Measurements from ENCODE around the gene PDLIM4. TPM values are rescaled to one million over a fixed set of nuclear protein-coding genes. Genes with fewer than 3 reads are reported as not detected.
A peak's percentile ranks its signal among the peaks of the same experiment; 100 is the strongest.

The PDLIM4 gene
- total RNA-seq, 3 donors from 2014 or later = 0.32 to 0.43 (median 0.35) TPM

DNA sequence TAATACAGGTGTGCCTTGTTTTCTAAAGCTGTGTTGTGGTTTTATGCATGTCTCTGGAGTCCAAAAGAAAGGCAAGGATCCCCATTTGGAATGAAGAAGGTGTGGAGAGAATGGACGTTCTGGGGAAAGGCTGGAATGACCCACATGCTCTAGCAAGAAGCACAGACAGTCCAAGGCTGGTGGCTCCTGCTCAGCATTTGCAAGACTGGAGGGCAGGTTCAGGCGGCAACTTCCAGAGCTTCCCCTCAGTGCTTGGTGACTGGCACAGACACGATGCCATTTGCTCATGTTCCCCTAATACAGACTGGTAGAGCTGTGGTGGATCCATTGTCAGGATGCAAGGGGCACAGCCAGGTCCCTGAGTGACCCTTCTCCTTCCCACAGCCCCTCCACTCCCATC lies 44.9 kb downstream of the PDLIM4 start:
- no peak for DNase-seq
- no peaks in the 10 kb centered on the region for H3K27me3 Mint-ChIP-seq (ENCODE audit: low read depth)
- no peak overlapping the region for H3K4me3 Mint-ChIP-seq
- H3K4me1 Mint-ChIP-seq (ENCODE audit: low read depth) = no peaks in the 10 kb centered on the region
- peaks cover 5% of the 10 kb centered on the region for H3K36me3 Mint-ChIP-seq (ENCODE audit: insufficient read depth)
- no peak for ATAC-seq
- H3K9me3 Mint-ChIP-seq = peaks cover 16% of the 10 kb centered on the region

DNA sequence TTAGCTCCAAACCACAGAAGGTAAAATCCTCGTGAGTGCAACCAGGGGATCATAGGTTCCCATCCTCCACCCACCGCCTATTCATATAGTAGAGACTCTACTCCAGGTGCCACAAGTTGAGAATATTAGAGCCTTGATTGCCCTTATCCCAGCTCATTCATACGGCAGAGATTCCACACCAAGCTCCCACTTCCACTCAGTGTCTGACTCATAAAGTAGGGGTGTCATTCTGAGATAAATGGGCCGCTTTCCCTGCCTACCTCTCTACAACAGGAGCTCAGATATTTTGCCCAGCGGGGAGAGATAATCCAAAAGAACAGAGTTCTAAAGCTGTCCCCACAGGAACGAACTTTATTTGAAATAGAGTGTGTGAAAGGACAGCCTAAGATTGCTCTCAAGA lies 46.1 kb downstream of the PDLIM4 start:
- Mint-ChIP-seq H3K4me1 (ENCODE audit: low read depth) (no peaks in the 10 kb centered on the region), H3K27me3 (ENCODE audit: low read depth) (no peaks in the 10 kb centered on the region), H3K4me3 (no peak overlapping the region), H3K9me3 (peaks cover 16% of the 10 kb centered on the region), H3K36me3 (ENCODE audit: insufficient read depth) (peaks cover 5% of the 10 kb centered on the region)
- DNase-seq (no peak), ATAC-seq (no peak)

DNA sequence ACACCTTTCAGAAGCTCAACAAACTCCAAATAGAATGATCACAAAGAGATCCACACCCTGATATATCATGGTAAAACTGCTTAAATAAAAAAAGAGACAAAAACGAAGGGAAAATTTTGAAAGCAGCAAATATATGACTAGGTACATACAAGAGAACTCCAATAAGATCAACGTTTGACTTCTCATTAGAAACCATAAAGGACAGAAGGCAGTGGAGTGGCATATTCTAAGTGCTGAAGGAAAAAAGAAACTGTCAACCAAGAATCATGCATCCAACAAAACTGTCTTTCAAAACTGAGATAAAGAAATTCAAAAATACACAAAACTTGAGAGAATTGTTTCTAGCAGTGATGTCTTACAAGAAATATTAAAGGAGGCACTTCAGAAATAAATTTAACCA lies 47.9 kb downstream of the PDLIM4 start:
- no peak for ATAC-seq
- no peak for DNase-seq

DNA sequence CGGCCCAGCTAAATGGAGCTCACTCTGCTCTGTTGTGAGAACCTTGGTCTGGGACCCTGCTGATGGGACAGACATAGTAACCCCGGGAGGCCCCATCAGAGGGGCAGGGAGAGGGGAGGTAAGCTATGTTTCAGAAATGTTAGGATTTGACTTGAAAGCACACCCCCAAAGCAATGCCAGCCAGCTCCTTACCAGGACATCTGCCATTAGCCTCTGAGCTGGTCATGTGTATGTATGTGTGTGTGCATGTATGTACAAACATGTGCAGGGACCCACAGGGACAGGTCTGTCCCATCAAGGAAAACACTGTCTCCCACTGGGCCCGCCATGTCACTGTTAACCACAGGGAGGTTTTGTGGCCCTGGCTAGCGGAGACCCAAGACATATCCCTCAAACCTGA lies 51.2 kb downstream of the PDLIM4 start:
- H3K36me3 Mint-ChIP-seq (ENCODE audit: insufficient read depth) = peaks cover 5% of the 10 kb centered on the region
- H3K27me3 Mint-ChIP-seq (ENCODE audit: low read depth) = no peaks in the 10 kb centered on the region
- H3K4me1 Mint-ChIP-seq (ENCODE audit: low read depth) = no peaks in the 10 kb centered on the region
- H3K9me3 Mint-ChIP-seq = peaks cover 16% of the 10 kb centered on the region
- DNase-seq = no peak
- ATAC-seq = no peak
- H3K4me3 Mint-ChIP-seq = no peak overlapping the region

More for the DNA sequence above, 47.9 kb downstream of the PDLIM4 start:
- H3K27me3 Mint-ChIP-seq (ENCODE audit: low read depth) = no peaks in the 10 kb centered on the region
- peaks cover 16% of the 10 kb centered on the region for H3K9me3 Mint-ChIP-seq
- no peak overlapping the region for H3K4me3 Mint-ChIP-seq
- no peaks in the 10 kb centered on the region for H3K4me1 Mint-ChIP-seq (ENCODE audit: low read depth)
- H3K36me3 Mint-ChIP-seq (ENCODE audit: insufficient read depth) = peaks cover 5% of the 10 kb centered on the region

DNA sequence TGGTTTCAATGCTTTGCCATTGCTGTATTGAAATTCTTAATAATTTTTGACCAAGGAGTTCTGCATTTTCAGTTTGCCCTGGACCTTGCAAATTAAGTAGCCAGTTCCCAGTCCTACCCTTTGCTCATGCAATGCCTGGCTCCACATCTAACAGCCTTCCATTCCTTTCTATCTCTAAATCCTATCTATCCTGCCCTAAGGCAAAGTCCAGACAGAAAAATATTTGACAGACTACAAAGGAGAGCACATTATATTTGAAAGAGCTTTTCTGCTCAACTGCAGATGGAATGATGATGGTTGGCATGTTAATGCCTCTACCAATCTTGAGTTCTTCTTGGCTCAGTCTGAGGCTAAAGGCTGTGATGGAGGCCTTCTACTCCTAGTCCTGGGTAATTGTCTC lies 52.2 kb downstream of the PDLIM4 start:
- ATAC-seq = no peak
- Mint-ChIP-seq H3K4me3 (no peak overlapping the region), H3K4me1 (ENCODE audit: low read depth) (no peaks in the 10 kb centered on the region), H3K27me3 (ENCODE audit: low read depth) (no peaks in the 10 kb centered on the region), H3K9me3 (peaks cover 8% of the 10 kb centered on the region), H3K36me3 (ENCODE audit: insufficient read depth) (peaks cover 5% of the 10 kb centered on the region)
- DNase-seq = no peak

DNA sequence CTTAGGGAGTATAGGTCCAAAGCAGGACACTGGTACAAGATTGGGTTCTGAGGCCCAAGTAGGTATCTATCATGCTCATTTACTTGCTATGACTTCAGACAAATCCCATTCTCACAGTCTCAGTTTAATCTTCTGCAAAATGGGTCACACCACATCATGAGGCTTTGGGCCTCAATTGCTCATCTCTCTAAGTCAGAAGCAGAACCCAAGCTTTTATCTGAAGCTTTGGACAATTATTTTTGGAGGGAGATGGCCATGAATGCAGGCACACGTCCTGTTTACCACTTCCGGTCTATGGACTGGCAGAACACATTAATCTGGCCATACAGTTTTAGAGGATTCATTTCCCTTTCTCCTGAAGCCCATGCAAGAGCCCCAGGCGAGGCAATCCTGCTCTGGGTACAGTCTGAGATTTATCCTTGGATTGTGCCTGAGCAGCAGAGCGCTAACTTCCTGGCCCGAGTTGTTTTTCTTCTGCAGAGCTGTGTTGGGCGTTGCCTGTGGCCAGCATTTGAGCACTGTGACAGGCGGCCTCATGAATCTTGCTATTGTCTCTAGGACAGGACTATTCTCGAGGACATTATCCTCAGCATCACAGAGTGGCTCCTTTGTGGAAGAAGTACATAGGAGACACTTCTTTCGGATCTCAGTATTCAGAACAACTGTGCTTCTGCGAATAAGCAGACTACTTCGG lies 52.8 kb downstream of the PDLIM4 start:
- no peaks in the 10 kb centered on the region for H3K4me1 Mint-ChIP-seq (ENCODE audit: low read depth)
- H3K9me3 Mint-ChIP-seq = peaks cover 3% of the 10 kb centered on the region

DNA sequence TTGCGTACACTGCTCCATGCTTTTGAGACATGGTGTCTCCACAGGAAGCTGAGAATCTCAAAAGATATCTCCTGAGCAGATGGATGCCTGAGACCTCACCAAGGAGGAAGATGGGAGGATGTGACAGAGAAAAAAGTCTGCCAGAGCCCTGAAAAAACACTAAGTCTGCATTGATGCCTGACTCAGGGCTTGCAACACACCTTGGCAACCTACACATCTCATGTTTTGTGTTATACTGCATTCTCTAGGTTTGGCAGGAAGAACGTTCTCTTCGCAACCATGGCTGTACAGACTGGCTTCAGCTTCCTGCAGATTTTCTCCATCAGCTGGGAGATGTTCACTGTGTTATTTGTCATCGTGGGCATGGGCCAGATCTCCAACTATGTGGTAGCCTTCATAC lies 55.9 kb downstream of the PDLIM4 start:
- H3K9me3 Mint-ChIP-seq = no peaks in the 10 kb centered on the region
- no peaks in the 10 kb centered on the region for H3K27me3 Mint-ChIP-seq (ENCODE audit: low read depth)
- H3K4me1 Mint-ChIP-seq (ENCODE audit: low read depth) = no peaks in the 10 kb centered on the region
- peaks cover 4% of the 10 kb centered on the region for H3K36me3 Mint-ChIP-seq (ENCODE audit: insufficient read depth)
- ATAC-seq (no peak), DNase-seq (no peak)
- no peak overlapping the region for H3K4me3 Mint-ChIP-seq

More for the DNA sequence above, 52.8 kb downstream of the PDLIM4 start:
- H3K4me3 Mint-ChIP-seq = no peak overlapping the region
- DNase-seq (no peak), ATAC-seq (no peak)
- no peaks in the 10 kb centered on the region for H3K27me3 Mint-ChIP-seq (ENCODE audit: low read depth)
- peaks cover 1% of the 10 kb centered on the region for H3K36me3 Mint-ChIP-seq (ENCODE audit: insufficient read depth)

DNA sequence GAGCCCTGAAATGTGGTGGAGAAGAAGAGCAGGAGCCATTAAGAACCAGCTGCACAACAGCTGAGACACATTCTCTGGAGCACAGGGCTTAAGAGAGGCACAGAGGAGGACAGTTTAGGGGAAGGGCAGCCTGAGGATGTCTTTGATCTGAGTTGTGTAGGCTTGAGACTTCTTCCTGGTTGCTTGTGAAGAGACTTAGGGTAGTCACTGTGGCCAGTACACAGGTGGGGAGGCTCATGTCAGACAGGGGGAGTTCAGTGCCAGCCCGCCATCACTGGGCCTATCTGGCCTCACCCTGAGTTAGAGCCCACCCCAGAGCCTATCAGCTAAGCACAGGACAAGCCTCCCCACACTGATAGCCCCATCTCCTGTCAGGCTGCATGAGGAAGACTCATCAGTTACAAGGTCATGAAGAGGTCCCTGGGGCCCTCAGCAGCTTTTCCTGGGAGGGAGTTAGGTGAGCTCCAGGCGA lies 56.5 kb downstream of the PDLIM4 start:
- DNase-seq = no peak
- Mint-ChIP-seq H3K4me1 (ENCODE audit: low read depth) (no peaks in the 10 kb centered on the region), H3K9me3 (no peaks in the 10 kb centered on the region), H3K4me3 (no peak overlapping the region), H3K27me3 (ENCODE audit: low read depth) (no peaks in the 10 kb centered on the region), H3K36me3 (ENCODE audit: insufficient read depth) (peaks cover 4% of the 10 kb centered on the region)
- ATAC-seq = peak in 1 of 2 donors; percentile 10

DNA sequence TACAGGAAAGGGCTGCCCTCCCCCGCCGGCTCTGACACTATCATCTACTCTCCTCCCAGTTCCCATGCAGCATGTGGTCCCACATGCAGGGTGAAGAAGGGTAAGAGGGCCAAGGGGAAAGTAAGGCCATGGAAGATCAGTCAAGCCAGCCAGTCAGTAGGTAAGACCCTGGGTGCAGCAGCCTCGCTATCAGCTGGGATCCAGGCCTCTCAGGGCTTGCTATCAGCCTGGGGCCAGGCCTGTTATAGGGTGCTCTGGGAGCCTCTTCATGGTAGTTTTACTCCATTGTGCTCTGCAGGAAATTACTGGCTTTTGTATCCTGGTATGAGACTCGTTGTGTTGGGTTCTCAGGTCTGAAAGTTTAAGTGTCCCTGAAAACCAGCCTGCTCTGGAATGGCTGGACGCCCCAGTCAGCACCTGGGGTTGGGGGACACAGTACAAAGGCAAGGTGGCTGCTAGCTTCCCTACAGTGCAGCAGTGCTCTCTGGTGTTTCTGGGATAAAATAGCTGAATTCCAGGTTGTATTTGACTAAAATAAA lies 58.1 kb downstream of the PDLIM4 start:
- Mint-ChIP-seq H3K4me3 (no peak overlapping the region), H3K36me3 (ENCODE audit: insufficient read depth) (peaks cover 4% of the 10 kb centered on the region), H3K9me3 (no peaks in the 10 kb centered on the region), H3K4me1 (ENCODE audit: low read depth) (no peaks in the 10 kb centered on the region), H3K27me3 (ENCODE audit: low read depth) (no peaks in the 10 kb centered on the region)
- ATAC-seq = no peak
- DNase-seq = no peak

DNA sequence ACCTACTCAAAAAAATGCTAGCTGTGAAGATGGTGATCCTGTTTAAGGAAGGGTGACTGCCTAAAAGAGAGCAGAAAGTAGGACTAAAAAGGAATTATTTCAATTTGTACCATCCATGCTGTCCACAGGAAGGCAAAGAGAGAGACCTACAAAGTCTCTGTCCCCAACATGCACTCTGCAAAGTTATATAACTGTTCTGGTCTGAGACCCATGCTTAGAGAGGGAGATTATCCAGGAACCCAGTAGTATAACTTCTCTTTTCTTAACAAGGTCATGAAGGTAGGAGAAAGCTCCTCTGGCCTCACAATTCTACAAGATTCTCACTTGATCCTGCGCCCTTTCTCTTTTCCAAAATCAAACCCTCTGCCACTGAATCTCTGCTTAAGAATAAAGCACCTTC lies 62.5 kb downstream of the PDLIM4 start:
- no peaks in the 10 kb centered on the region for H3K9me3 Mint-ChIP-seq
- DNase-seq (no peak), ATAC-seq (no peak)
- no peaks in the 10 kb centered on the region for H3K4me1 Mint-ChIP-seq (ENCODE audit: low read depth)
- no peaks in the 10 kb centered on the region for H3K27me3 Mint-ChIP-seq (ENCODE audit: low read depth)
- H3K36me3 Mint-ChIP-seq (ENCODE audit: insufficient read depth) = peaks cover 11% of the 10 kb centered on the region
- no peak overlapping the region for H3K4me3 Mint-ChIP-seq

DNA sequence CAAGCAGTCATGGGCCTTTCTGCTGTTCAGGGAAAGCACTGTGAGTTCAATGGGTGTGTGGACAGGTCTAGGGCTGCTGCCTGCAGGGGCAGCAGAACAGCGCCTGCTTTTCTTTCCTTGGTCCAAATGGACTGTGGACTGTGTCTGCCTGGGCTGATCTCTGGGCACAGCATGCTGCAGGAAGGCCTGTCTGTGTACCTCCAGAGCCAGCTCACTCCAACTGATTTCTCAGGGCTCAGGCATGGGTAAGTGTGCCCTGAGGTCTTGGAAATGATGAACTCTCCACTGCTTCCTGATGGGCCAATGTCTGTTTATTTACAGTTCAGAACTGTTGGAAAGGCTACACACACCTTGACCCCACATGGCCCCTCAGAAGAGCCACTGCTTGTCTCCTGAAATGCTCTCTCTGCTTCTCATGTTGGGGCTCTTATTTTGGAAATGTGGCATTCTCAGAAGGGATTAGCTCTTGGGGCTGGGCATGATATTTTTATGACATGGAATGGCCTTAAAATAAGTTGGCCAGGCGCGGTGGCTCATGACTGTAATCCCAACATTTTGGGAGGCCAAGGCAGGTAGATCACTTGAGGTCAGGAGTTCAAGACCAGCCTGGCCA lies 63.7 kb downstream of the PDLIM4 start:
- Mint-ChIP-seq H3K9me3 (no peaks in the 10 kb centered on the region), H3K27me3 (ENCODE audit: low read depth) (no peaks in the 10 kb centered on the region), H3K4me1 (ENCODE audit: low read depth) (no peaks in the 10 kb centered on the region), H3K4me3 (no peak overlapping the region), H3K36me3 (ENCODE audit: insufficient read depth) (peaks cover 10% of the 10 kb centered on the region)
- DNase-seq (no peak), ATAC-seq (no peak)

DNA sequence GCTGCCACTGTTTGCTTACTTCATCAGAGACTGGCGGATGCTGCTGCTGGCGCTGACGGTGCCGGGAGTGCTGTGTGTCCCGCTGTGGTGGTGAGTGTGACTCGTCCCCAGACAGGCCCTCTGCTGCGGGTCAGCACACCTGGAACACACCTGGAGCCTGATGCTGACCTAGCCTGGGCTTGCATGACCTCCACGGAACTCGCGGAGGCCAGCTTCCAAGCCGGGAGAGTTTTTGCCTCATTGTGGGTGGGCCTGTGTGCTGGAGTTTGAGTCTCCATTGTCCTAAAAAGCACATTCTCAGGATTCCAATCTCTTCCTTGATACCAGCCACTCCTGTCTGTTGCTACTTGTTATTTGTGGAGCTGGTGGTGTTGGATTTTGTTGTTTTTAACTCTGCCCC lies 64.8 kb downstream of the PDLIM4 start:
- no peak overlapping the region for H3K4me3 Mint-ChIP-seq
- DNase-seq (no peak), ATAC-seq (no peak)
- H3K27me3 Mint-ChIP-seq (ENCODE audit: low read depth) = no peaks in the 10 kb centered on the region
- H3K4me1 Mint-ChIP-seq (ENCODE audit: low read depth) = no peaks in the 10 kb centered on the region
- no peaks in the 10 kb centered on the region for H3K9me3 Mint-ChIP-seq
- H3K36me3 Mint-ChIP-seq (ENCODE audit: insufficient read depth) = peaks cover 7% of the 10 kb centered on the region

Measured in activated T-cell treated with anti-CD3 and anti-CD28 coated beads, Interleukin-2, amount 50 U/mL, for 4 hours (primary cell).